ENCODE data around the gene GRIK4. TPM values are rescaled to one million over a fixed set of nuclear protein-coding genes. Genes with fewer than 3 reads are reported as not detected.

GRIK4 gene
- total RNA-seq, 3 donors from 2014 or later (not counting 1 experiment from before 2014, with no cell fraction given), result 2.2 to 32.3 (median 21.9) TPM

DNA sequence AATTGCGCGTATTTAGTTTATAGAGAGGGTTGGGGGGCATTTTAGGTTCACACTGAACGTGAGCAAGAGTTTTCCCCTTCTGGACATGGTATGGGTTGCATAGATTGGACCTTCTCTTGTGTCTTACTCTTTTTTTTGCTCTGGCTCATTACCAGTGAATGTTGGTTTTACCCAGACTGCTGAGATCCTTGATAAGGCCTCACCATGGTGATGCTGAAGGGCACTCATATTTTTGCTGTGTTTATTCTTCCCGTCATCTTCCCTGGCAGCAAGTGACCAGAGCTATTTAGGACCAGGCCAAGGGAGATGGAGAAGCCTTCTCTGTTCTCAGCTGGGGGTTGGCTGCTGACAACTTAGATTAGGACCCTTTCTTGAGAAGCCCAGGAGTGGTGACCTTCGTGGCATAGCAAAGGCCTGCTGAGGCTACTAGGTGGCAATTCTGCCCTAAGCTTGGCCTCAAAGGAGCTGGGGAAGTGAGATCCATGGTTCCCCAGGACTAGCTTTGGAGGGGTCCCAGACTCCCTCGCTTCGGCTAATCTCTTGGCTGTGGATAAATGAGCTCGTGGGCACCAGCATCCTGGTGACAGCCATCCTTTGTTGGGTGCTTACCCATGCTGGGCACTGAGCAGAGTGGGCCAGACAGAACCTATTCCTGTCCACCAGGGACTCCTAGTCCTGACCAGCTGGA, 47.3 kb downstream of the GRIK4 start:
- Histone ChIP-seq H3K4me1 (ENCODE audit: control insufficient read depth, insufficient read depth, low read length) (no peaks in the 10 kb centered on the region), H3K4me3 (ENCODE audit: low read length) (no peak overlapping the region), H3K27ac (ENCODE audit: low read length) (no peak overlapping the region), H3K36me3 (ENCODE audit: control insufficient read depth, insufficient read depth, low read length) (no peaks in the 10 kb centered on the region), H3K9me3 (ENCODE audit: control insufficient read depth, insufficient read depth, low read length) (no peaks in the 10 kb centered on the region), H3K27me3 (ENCODE audit: control insufficient read depth, insufficient read depth, low read length) (peaks cover 7% of the 10 kb centered on the region)
- H3K4me3 Mint-ChIP-seq, result no peak overlapping the region
- no peaks in the 10 kb centered on the region for H3K36me3 Mint-ChIP-seq
- intact Hi-C loops (cut with micrococcal nuclease), result no loop called here
- no peak overlapping the region for H3K27ac Mint-ChIP-seq
- 89% methylated on average over 8 of the region's 8 CpGs for WGBS (ENCODE audit: insufficient coverage)
- TF ChIP-seq, protein P1, sequence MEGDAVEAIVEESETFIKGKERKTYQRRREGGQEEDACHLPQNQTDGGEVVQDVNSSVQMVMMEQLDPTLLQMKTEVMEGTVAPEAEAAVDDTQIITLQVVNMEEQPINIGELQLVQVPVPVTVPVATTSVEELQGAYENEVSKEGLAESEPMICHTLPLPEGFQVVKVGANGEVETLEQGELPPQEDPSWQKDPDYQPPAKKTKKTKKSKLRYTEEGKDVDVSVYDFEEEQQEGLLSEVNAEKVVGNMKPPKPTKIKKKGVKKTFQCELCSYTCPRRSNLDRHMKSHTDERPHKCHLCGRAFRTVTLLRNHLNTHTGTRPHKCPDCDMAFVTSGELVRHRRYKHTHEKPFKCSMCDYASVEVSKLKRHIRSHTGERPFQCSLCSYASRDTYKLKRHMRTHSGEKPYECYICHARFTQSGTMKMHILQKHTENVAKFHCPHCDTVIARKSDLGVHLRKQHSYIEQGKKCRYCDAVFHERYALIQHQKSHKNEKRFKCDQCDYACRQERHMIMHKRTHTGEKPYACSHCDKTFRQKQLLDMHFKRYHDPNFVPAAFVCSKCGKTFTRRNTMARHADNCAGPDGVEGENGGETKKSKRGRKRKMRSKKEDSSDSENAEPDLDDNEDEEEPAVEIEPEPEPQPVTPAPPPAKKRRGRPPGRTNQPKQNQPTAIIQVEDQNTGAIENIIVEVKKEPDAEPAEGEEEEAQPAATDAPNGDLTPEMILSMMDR (IDR thresholded peaks at IDR 0.05), result no peak
- peaks cover 6 to 17% of the 10 kb centered on the region in 2 donors for H3K27me3 Mint-ChIP-seq (ENCODE audit: low read depth in 2 of 2)
- peaks cover 0 to 35% of the 10 kb centered on the region in 2 donors for H3K4me1 Mint-ChIP-seq
- no peak for DNase-seq
- no peak for ATAC-seq
- H3K9me3 Mint-ChIP-seq, result no peaks in the 10 kb centered on the region

DNA sequence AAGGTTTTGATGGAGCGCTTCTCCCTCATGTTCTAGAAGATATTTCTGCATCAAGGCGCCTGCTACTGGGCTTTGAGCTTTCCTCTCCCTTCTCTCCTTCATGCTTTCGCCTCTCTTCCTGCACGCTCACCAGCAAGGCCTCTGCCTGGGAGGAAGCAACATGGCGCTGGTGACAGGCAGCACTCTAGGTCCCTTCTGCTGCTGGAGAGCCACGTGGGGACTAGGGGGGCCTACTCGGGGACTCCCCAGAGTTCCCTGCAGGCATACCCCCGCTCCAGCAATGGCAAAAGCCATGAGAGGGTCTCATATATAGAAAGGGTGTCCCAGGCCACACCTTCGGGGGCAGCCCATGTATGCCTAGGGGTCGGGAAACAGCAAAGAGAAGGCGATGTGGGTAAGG, 49.7 kb downstream of the GRIK4 start:
- TF ChIP-seq, protein P1 (IDR thresholded peaks at IDR 0.05), result no peak
- H3K9me3 ChIP-seq (ENCODE audit: control insufficient read depth, insufficient read depth, low read length), result no peaks in the 10 kb centered on the region
- H3K4me1 Mint-ChIP-seq, result peaks cover 10 to 30% of the 10 kb centered on the region in 2 donors
- ATAC-seq, result no peak
- H3K9me3 Mint-ChIP-seq, result no peaks in the 10 kb centered on the region
- peaks cover 7% of the 10 kb centered on the region for H3K27me3 ChIP-seq (ENCODE audit: control insufficient read depth, insufficient read depth, low read length)
- WGBS (ENCODE audit: insufficient coverage), result 86% methylated on average over 11 of the region's 11 CpGs
- H3K27ac Mint-ChIP-seq, result no peak overlapping the region
- H3K4me3 Mint-ChIP-seq, result no peak overlapping the region
- H3K4me3 ChIP-seq (ENCODE audit: low read length), result no peak overlapping the region
- no peaks in the 10 kb centered on the region for H3K36me3 Mint-ChIP-seq
- no peak for DNase-seq
- H3K4me1 ChIP-seq (ENCODE audit: control insufficient read depth, insufficient read depth, low read length), result peaks cover 7% of the 10 kb centered on the region
- H3K36me3 ChIP-seq (ENCODE audit: control insufficient read depth, insufficient read depth, low read length), result no peaks in the 10 kb centered on the region
- intact Hi-C loops (cut with micrococcal nuclease), result no loop called here
- H3K27me3 Mint-ChIP-seq (ENCODE audit: low read depth in 2 of 2), result peaks cover 6 to 29% of the 10 kb centered on the region in 2 donors
- no peak overlapping the region for H3K27ac ChIP-seq (ENCODE audit: low read length)

DNA sequence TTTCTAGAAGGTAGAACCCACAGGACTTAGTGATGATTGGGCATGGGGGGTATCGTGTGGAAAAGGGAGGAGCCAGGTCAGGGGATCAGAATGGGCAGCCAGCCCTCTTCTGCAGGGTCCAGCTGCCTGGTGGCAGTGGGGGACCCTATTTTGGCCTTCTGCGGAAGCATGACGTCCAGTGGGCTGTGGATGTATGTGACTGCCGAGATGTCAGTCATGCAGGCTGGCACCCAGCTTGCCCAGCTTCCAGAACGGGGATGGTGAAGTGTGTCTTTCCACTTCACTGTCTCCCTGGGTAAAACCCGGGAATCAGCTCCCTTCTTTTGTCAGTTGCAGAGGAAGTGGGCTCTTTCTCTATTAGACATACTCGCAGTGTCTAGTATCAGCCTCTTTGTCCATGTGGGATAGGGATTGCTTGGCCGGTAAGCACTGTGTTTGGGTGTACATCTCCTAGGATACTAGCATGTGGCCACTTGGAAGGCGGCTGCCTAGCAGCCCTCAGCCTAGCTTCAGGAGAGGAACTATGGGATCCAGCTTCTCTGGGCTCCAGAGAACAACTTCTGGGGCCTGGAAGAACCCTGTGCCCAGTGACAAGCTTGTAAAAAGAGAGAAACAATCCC, 51.4 kb downstream of the GRIK4 start:
- Mint-ChIP-seq H3K27me3 (ENCODE audit: low read depth in 2 of 2) (peaks cover 6 to 31% of the 10 kb centered on the region in 2 donors), H3K36me3 (no peaks in the 10 kb centered on the region)
- WGBS (ENCODE audit: insufficient coverage), result 86% methylated on average over 9 of the region's 9 CpGs

More for the DNA sequence above, 51.4 kb downstream of the GRIK4 start:
- Histone ChIP-seq H3K27ac (ENCODE audit: low read length) (no peak overlapping the region), H3K4me3 (ENCODE audit: low read length) (no peak overlapping the region), H3K36me3 (ENCODE audit: control insufficient read depth, insufficient read depth, low read length) (no peaks in the 10 kb centered on the region), H3K27me3 (ENCODE audit: control insufficient read depth, insufficient read depth, low read length) (peaks cover 7% of the 10 kb centered on the region), H3K9me3 (ENCODE audit: control insufficient read depth, insufficient read depth, low read length) (no peaks in the 10 kb centered on the region), H3K4me1 (ENCODE audit: control insufficient read depth, insufficient read depth, low read length) (peaks cover 7% of the 10 kb centered on the region)
- intact Hi-C loops (cut with micrococcal nuclease), result no loop called here
- DNase-seq, result no peak
- Mint-ChIP-seq H3K27ac (peak overlapping the region in 1 of 2 donors; percentile 67), H3K4me3 (peak overlapping the region; percentile 3), H3K4me1 (peaks cover 10 to 29% of the 10 kb centered on the region in 2 donors), H3K9me3 (no peaks in the 10 kb centered on the region)
- TF ChIP-seq, protein P1 (IDR thresholded peaks at IDR 0.05), result no peak
- ATAC-seq, result no peak

Measured in natural killer cell (primary cell).